22Rv1 (cell line): ENCODE measurements around the gene ASPRV1.

Experiments used
- CTCF ChIP-seq: fragments of 450-650 bp; IDR thresholded peaks from 2 replicates; pipeline ENCODE4 v1.5.1; 2017; ENCODE audit warnings: mild to moderate bottlenecking
- ZFX ChIP-seq: fragments of 450-650 bp; IDR thresholded peaks from 2 replicates; pipeline ENCODE4 v1.6.1; 2017; ENCODE audit warnings: antibody characterized with exemption, borderline replicate concordance

GRCh38 chr2:69931832-69932595 lies 29.4 kb downstream of the ASPRV1 start:
- TF ChIP-seq CTCF (no peak), ZFX (no peak)
